Heart left ventricle (tissue), 13 donors: ENCODE data around the gene EXPH5.

Experiments
- CTCF ChIP-seq, 12 donors: fragments of 200-600 bp; sonication (generic) in 4 of 12; IDR thresholded peaks; one replicate each; pipeline versions ENCODE4 v1.5.0 to v1.8.0; 2018 to 2022; ENCODE audit warnings: antibody characterized with exemption in 12 of 12, mild to moderate bottlenecking in 5 of 12
- POLR2A ChIP-seq, 2 donors: fragments of 450-650 bp; IDR thresholded peaks; one replicate each; pipeline ENCODE4 v1.6.1; 2017; ENCODE audit warnings: antibody characterized with exemption in 2 of 2, mild to moderate bottlenecking in 2 of 2, moderate library complexity in 2 of 2
- donor health status: ischemic (EF 13 %, LVEDD 7.1; RV severe dilation, severe dysfunction).
- donor health status: DM: no; HTN: yes; CAD: no.
- donor health status: DM: no; HTN: no; CAD: no.
- donor health status: ischemic (EF 25% LVEDD 6.9; RV normal size, moderate dysfunction).
- donor health status: ischemic (EF 25% LVEDD 5.7; RV mildly dilated, moderate dysfunction).
- donor health status: ischemic (EF 35%, LVEDD 5.7; RV mildly dilated, moderate dysfunction).
- donor health status: nonischemic (EF 11% LVEDD 7.7; RV severe dilation, severe dysfunction).
- donor health status: DM: yes; HTN: yes; CAD: no.
- donor health status: PGD.
- donor health status: ischemic (EF 29% LVEDD 5.4; RV normal size, mild dysfunction).
- donor health status: nonischemic (EF 23%, LVEDD 6.1; RV moderate dilation, normal function).

- TF ChIP-seq CTCF (IDR thresholded peaks at IDR 0.05) (no peak), POLR2A (IDR thresholded peaks at IDR 0.05) (no peak)
These were observed 6.5 kb downstream of the EXPH5 start for GRCh38 chr11:108587109-108587508.
